GM12801 (cell line): ENCODE measurements around the gene INAVA.

Experiments
- CTCF ChIP-seq: IDR thresholded peaks from one replicate; pipeline ENCODE4 v1.5.1; 2011; ENCODE audit warnings: control low read depth; ENCODE audit not compliant: insufficient read length; ENCODE audit errors: extremely low read depth

The INAVA gene

DNA sequence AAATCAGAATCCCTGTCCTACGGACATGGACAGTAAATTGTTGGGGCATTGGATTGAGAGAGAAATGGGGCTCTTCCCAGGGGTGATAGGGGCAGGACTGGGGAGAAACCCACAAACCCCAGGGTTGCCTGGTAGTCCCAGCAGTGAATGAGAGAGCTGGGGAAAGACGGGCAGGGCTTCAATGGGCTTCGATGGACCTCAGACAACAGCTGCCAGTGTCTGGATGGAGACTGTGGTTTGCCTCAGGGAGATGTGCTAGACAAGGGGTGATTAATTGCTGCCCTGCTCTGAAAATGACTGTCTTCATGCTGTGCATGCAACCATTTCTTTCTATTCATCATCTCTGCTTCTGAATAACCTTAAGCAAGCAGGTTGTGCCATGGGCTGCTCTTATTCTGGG, 14.5 kb upstream of the INAVA start:
- TF ChIP-seq CTCF = no peak

- TF ChIP-seq CTCF = no peak
These were observed 11.6 kb upstream of the INAVA start for GRCh38 chr1:200883118-200883517.

DNA sequence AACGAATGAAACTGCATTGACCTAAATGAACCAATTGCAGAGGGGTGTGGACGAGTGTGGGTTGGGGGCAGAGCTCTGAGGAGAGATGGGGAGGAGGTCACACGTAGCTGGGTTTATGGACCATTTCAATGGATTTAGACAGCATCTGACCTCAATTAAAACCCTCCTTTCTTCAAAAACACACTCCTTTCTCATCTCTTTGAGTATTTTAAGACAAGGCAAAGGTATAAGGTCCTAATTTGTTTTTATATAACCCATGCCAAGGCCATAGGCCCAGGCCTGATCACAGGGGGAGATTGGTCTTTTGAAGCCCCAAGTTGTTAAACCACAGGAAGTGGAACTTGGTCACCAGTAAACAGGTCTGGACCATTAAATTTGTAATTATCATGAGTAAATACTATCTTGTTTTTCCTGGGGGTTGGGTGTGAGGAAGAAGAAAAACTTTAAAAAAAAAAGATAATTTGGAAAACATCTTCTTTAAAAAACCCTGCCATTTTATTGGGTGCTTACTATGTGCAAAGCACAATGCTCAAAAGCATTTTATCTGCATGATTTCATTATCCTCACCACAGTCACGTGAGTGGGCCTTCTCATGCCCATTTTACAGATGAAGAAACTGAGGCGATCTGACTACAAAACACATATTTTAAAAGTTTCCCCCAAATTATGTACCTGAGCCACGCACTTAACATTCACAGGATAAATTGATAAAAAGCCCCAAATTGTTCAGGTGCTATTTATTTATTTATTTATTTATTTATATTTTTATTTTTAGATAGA, 8.9 kb upstream of the INAVA start:
- TF ChIP-seq CTCF = no peak

GRCh38 chr1:200886594-200886993, 8.1 kb upstream of the INAVA start:
- no peak for TF ChIP-seq CTCF

DNA sequence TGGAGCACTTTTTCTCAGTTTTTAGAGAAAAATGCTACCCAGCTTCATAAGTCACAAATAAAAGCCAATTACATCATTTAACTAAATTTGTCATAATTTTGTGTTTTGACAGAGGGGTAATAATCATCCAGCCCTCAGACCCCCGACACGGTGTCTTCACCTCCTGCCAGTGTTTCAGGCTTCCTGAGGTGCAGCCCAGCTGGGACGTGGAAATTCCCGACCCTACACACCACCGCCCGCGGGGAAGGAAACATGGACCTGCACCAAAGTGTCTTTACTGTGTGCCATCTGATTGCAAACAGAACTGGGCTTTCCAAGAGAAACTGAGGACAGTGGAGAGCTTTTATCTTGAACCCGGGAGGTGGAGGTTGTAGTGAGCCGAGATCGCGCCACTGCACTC, 7.7 kb upstream of the INAVA start:
- TF ChIP-seq CTCF = no peak

- TF ChIP-seq CTCF = no peak
These were observed 6.8 kb upstream of the INAVA start for GRCh38 chr1:200887772-200888348.

- no peak for TF ChIP-seq CTCF
These were observed 6.3 kb upstream of the INAVA start for GRCh38 chr1:200888349-200888838.
